ENCODE data around the gene AKR7A3. TPM values are rescaled to one million over a fixed set of nuclear protein-coding genes. Genes with fewer than 3 reads are reported as not detected.

AKR7A3 gene
- total and polyA plus RNA-seq, 9 of the 15 experiments (the other 6 are each of a cell fraction or from before 2014, with no cell fraction given) = 0.04 to 1.5 (median 0.44) TPM; not detected in 1

DNA sequence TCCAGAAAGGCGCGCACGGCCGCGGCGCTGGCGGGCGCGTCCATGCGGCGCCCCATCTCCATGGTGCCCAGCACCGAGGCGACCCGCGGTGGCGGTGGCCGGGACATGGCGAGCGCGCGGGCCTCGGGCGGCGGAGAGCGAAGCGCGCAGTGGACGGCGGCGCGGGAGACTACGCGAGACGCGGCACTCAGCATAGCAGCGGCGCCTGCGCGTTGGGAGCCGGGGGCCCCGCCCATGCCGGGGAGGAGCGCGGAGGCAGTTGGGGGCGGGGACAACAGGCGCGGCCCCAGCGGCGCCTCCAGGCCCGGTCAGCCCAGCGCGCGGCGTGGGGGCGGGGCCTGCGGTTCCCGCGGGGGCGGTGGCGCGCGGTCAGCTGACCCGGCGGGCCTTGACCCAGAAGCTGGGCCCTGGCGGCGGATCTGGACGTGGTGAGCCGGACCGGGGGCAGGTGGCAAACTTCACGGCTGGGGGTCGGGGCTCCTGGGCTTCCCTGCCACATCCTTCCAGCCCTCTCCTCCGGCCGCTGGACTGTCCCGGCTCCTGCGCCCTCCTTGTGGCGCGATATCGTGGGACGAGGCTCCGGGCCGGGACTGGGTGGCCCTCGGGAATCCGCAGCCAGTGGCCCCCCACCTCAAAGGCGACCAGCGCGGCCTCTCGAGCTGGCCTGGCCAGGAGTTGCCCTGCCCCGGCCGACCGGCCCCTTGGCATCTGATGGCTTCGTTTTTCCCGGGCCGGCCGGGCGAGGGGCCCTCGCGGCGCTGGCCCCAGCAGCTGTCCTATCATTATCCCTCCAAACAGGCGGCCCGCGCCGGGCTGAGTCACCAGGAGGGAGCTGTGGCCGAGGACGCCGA, 23.6 kb upstream of the AKR7A3 start, which contains the start of the genes AKR7A2 and SLC66A1 (continued):
- TF ChIP-seq, protein P1, sequence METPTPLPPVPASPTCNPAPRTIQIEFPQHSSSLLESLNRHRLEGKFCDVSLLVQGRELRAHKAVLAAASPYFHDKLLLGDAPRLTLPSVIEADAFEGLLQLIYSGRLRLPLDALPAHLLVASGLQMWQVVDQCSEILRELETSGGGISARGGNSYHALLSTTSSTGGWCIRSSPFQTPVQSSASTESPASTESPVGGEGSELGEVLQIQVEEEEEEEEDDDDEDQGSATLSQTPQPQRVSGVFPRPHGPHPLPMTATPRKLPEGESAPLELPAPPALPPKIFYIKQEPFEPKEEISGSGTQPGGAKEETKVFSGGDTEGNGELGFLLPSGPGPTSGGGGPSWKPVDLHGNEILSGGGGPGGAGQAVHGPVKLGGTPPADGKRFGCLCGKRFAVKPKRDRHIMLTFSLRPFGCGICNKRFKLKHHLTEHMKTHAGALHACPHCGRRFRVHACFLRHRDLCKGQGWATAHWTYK (CRISPR knock-in tag; IDR thresholded peaks at IDR 0.05) = peak; percentile 83
- TF ChIP-seq BDP1 (IDR thresholded peaks at IDR 0.05; ENCODE audit: insufficient read depth, insufficient read length) = no peak
- TF ChIP-seq, protein P2, sequence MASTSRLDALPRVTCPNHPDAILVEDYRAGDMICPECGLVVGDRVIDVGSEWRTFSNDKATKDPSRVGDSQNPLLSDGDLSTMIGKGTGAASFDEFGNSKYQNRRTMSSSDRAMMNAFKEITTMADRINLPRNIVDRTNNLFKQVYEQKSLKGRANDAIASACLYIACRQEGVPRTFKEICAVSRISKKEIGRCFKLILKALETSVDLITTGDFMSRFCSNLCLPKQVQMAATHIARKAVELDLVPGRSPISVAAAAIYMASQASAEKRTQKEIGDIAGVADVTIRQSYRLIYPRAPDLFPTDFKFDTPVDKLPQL (IDR thresholded peaks at IDR 0.05; ENCODE audit: extremely low read depth, insufficient read length) = no peak
- no peak for TF ChIP-seq EZH2 (IDR thresholded peaks at IDR 0.05; ENCODE audit: borderline replicate concordance, low read depth, low read length)
- no peak for TF ChIP-seq ZNF347 (CRISPR knock-in tag; IDR thresholded peaks at IDR 0.05; ENCODE audit: low read depth)
- TF ChIP-seq MTA1 (IDR thresholded peaks at IDR 0.05; ENCODE audit: borderline replicate concordance) = no peak
- TF ChIP-seq ETS2 (tag; IDR thresholded peaks at IDR 0.05; ENCODE audit: borderline replicate concordance, poor library complexity, severe bottlenecking) = no peak
- TF ChIP-seq RCOR1 (IDR thresholded peaks at IDR 0.05; ENCODE audit: borderline replicate concordance in 1 of 2, low read depth in 2 of 2, low read length in 2 of 2) = no peak; a peak in 1 of 4 replicates
- no peak for TF ChIP-seq SMARCB1 (IDR thresholded peaks at IDR 0.05; ENCODE audit: insufficient read length, low read depth)
- TF ChIP-seq MAFK (IDR thresholded peaks at IDR 0.05; ENCODE audit: low read length) = no peak
- peak; percentile 60 for TF ChIP-seq PML (IDR thresholded peaks at IDR 0.05; ENCODE audit: low read length)
- TF ChIP-seq, protein P3, sequence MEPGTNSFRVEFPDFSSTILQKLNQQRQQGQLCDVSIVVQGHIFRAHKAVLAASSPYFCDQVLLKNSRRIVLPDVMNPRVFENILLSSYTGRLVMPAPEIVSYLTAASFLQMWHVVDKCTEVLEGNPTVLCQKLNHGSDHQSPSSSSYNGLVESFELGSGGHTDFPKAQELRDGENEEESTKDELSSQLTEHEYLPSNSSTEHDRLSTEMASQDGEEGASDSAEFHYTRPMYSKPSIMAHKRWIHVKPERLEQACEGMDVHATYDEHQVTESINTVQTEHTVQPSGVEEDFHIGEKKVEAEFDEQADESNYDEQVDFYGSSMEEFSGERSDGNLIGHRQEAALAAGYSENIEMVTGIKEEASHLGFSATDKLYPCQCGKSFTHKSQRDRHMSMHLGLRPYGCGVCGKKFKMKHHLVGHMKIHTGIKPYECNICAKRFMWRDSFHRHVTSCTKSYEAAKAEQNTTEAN (CRISPR knock-in tag; IDR thresholded peaks at IDR 0.05) = no peak
- peak; percentile 88 to 92 for TF ChIP-seq NONO (IDR thresholded peaks at IDR 0.05; ENCODE audit: low read depth in 2 of 2, low read length in 1 of 2)
- TF ChIP-seq ZFP36 (IDR thresholded peaks at IDR 0.05; ENCODE audit: low read depth, low read length, partially characterized antibody) = no peak
- no peak for TF ChIP-seq BRCA1 (IDR thresholded peaks at IDR 0.05)
- TF ChIP-seq BRCA1 (CRISPR knock-in tag; IDR thresholded peaks at IDR 0.05) = no peak
- TF ChIP-seq, protein P4, sequence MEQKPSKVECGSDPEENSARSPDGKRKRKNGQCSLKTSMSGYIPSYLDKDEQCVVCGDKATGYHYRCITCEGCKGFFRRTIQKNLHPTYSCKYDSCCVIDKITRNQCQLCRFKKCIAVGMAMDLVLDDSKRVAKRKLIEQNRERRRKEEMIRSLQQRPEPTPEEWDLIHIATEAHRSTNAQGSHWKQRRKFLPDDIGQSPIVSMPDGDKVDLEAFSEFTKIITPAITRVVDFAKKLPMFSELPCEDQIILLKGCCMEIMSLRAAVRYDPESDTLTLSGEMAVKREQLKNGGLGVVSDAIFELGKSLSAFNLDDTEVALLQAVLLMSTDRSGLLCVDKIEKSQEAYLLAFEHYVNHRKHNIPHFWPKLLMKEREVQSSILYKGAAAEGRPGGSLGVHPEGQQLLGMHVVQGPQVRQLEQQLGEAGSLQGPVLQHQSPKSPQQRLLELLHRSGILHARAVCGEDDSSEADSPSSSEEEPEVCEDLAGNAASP (IDR thresholded peaks at IDR 0.05) = no peak
- TF ChIP-seq, protein P5, sequence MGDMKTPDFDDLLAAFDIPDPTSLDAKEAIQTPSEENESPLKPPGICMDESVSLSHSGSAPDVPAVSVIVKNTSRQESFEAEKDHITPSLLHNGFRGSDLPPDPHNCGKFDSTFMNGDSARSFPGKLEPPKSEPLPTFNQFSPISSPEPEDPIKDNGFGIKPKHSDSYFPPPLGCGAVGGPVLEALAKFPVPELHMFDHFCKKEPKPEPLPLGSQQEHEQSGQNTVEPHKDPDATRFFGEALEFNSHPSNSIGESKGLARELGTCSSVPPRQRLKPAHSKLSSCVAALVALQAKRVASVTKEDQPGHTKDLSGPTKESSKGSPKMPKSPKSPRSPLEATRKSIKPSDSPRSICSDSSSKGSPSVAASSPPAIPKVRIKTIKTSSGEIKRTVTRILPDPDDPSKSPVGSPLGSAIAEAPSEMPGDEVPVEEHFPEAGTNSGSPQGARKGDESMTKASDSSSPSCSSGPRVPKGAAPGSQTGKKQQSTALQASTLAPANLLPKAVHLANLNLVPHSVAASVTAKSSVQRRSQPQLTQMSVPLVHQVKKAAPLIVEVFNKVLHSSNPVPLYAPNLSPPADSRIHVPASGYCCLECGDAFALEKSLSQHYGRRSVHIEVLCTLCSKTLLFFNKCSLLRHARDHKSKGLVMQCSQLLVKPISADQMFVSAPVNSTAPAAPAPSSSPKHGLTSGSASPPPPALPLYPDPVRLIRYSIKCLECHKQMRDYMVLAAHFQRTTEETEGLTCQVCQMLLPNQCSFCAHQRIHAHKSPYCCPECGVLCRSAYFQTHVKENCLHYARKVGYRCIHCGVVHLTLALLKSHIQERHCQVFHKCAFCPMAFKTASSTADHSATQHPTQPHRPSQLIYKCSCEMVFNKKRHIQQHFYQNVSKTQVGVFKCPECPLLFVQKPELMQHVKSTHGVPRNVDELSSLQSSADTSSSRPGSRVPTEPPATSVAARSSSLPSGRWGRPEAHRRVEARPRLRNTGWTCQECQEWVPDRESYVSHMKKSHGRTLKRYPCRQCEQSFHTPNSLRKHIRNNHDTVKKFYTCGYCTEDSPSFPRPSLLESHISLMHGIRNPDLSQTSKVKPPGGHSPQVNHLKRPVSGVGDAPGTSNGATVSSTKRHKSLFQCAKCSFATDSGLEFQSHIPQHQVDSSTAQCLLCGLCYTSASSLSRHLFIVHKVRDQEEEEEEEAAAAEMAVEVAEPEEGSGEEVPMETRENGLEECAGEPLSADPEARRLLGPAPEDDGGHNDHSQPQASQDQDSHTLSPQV (IDR thresholded peaks at IDR 0.05) = peak; percentile 80
- no peak for TF ChIP-seq ZNF143 (CRISPR knock-in tag; IDR thresholded peaks at IDR 0.05)

Data from K562 (cell line).